H1 (cell line): ENCODE results near the gene DENND1A.

Experiments used
- CEBPB ChIP-seq: IDR thresholded peaks from 2 replicates; pipeline ENCODE4 v1.6.1; 2012; ENCODE audit warnings: low read depth, low read length
- CHD1 ChIP-seq: IDR thresholded peaks from 2 replicates; pipeline ENCODE4 v1.6.1; 2012; ENCODE audit warnings: low read depth, low read length, improper control_type of control experiment
- CREB1 ChIP-seq: IDR thresholded peaks from 2 replicates; pipeline ENCODE4 v1.6.1; 2012; ENCODE audit warnings: inconsistent platforms
- CTCF ChIP-seq, 3 experiments: IDR thresholded peaks; 1 replicate in 2 of 3; 2 replicates in 1 of 3; pipeline versions ENCODE4 v1.5.1 to v1.6.1; 2011; ENCODE audit warnings: low read length in 3 of 3, mild to moderate bottlenecking in 3 of 3, inconsistent platforms in 2 of 3, low read depth in 1 of 3, moderate library complexity in 1 of 3; ENCODE audit not compliant: insufficient read depth in 1 of 3; ENCODE audit errors: control extremely low read depth in 1 of 3
- E2F6 ChIP-seq: IDR thresholded peaks from 2 replicates; pipeline ENCODE4 v1.6.1; 2012; ENCODE audit warnings: inconsistent platforms
- EP300 ChIP-seq, 2 experiments: IDR thresholded peaks; 1 replicate in 1 of 2; 2 replicates in 1 of 2; pipeline ENCODE4 v1.6.1; 2011 to 2012; ENCODE audit warnings: low read depth in 2 of 2, low read length in 2 of 2, mild to moderate bottlenecking in 2 of 2, borderline replicate concordance in 1 of 2, inconsistent platforms in 1 of 2, moderate library complexity in 1 of 2
- MAFK ChIP-seq: IDR thresholded peaks from 2 replicates; pipeline ENCODE4 v1.6.1; 2012; ENCODE audit warnings: low read depth, mild to moderate bottlenecking, improper control_type of control experiment, low read length
- NANOG ChIP-seq: IDR thresholded peaks from 2 replicates; pipeline ENCODE4 v1.6.1; 2011; ENCODE audit warnings: low read length, low read depth, mild to moderate bottlenecking, inconsistent platforms; ENCODE audit not compliant: insufficient read depth, poor library complexity, severe bottlenecking
- PHF8 ChIP-seq: fragments of 200-600 bp; sonication (generic); conservative IDR thresholded peaks from 2 replicates; pipeline ENCODE4 v1.7.1; 2012; ENCODE audit warnings: low read depth, mild to moderate bottlenecking, inconsistent platforms, low read length, moderate library complexity
- POLR2A ChIP-seq, 2 experiments: IDR thresholded peaks; 1 replicate in 1 of 2; 2 replicates in 1 of 2; pipeline ENCODE4 v1.6.1; 2011; ENCODE audit warnings: low read depth in 2 of 2, low read length in 2 of 2, mild to moderate bottlenecking in 2 of 2; ENCODE audit errors: control extremely low read depth in 1 of 2
- POLR2AphosphoS5 ChIP-seq: IDR thresholded peaks from 2 replicates; pipeline ENCODE4 v1.6.1; 2011; ENCODE audit warnings: low read depth, low read length
- RFX5 ChIP-seq: IDR thresholded peaks from 2 replicates; pipeline ENCODE4 v1.6.1; 2011; ENCODE audit warnings: low read depth, low read length, improper control_type of control experiment, borderline replicate concordance
- SP2 ChIP-seq: IDR thresholded peaks from 2 replicates; pipeline ENCODE4 v1.6.1; 2012; ENCODE audit warnings: mild to moderate bottlenecking, low read length, inconsistent platforms
- TAF1 ChIP-seq: IDR thresholded peaks from 2 replicates; pipeline ENCODE4 v1.6.1; 2011; ENCODE audit warnings: mild to moderate bottlenecking, low read depth, low read length

- TF ChIP-seq NANOG (no peak), TAF1 (no peak), POLR2A (IDR thresholded peaks at IDR 0.05; ENCODE audit: control extremely low read depth in 1 of 2, low read depth in 2 of 2, low read length in 2 of 2) (no peak), SP2 (no peak), CTCF (IDR thresholded peaks at IDR 0.05; ENCODE audit: control extremely low read depth in 1 of 3, insufficient read depth in 1 of 3, low read depth in 1 of 3, low read length in 3 of 3) (no peak), PHF8 (no peak), CHD1 (no peak), MAFK (no peak), RFX5 (no peak), CEBPB (no peak), EP300 (IDR thresholded peaks at IDR 0.05; ENCODE audit: borderline replicate concordance in 1 of 2, low read depth in 2 of 2, low read length in 2 of 2) (no peak), E2F6 (no peak), POLR2AphosphoS5 (no peak), CREB1 (no peak)
Observed at GRCh38 chr9:123425836-123426365, 504.0 kb downstream of the DENND1A start.
